Prostate gland (tissue), 2 donors: ENCODE measurements around the gene ARHGEF11.

Experiments used
- CTCF ChIP-seq, 4 experiments: fragments of 200-600 bp in 2 of 4; fragments of 450-650 bp in 2 of 4; sonication (generic) in 2 of 4; IDR thresholded peaks; 1 replicate in 3 of 4; 2 replicates in 1 of 4; pipeline ENCODE4 v1.5.1; 2016 to 2019; ENCODE audit warnings: antibody characterized with exemption in 4 of 4, mild to moderate bottlenecking in 2 of 4, moderate library complexity in 2 of 4
- POLR2A ChIP-seq: fragments of 450-650 bp; IDR thresholded peaks from one replicate; pipeline ENCODE4 v1.6.1; 2016; ENCODE audit warnings: antibody characterized with exemption, mild to moderate bottlenecking
- POLR2AphosphoS5 ChIP-seq: sonication (generic); formaldehyde crosslinking; IDR thresholded peaks from one replicate; pipeline ENCODE4 v1.6.1; 2017; ENCODE audit warnings: antibody characterized with exemption

- no peak for TF ChIP-seq CTCF (IDR thresholded peaks at IDR 0.05)
- TF ChIP-seq POLR2A, result no peak
- TF ChIP-seq POLR2AphosphoS5, result no peak
Observed at GRCh38 chr1:156975084-156975483, 70.5 kb downstream of the ARHGEF11 start.
